ENCODE results near the gene FBXW8. TPM values are rescaled to one million over a fixed set of nuclear protein-coding genes. Genes with fewer than 3 reads are reported as not detected.

The FBXW8 gene
- polyA plus RNA-seq, 1 donor (not counting 4 experiments of a cell fraction or from before 2014, with no cell fraction given): 5.0 TPM

DNA sequence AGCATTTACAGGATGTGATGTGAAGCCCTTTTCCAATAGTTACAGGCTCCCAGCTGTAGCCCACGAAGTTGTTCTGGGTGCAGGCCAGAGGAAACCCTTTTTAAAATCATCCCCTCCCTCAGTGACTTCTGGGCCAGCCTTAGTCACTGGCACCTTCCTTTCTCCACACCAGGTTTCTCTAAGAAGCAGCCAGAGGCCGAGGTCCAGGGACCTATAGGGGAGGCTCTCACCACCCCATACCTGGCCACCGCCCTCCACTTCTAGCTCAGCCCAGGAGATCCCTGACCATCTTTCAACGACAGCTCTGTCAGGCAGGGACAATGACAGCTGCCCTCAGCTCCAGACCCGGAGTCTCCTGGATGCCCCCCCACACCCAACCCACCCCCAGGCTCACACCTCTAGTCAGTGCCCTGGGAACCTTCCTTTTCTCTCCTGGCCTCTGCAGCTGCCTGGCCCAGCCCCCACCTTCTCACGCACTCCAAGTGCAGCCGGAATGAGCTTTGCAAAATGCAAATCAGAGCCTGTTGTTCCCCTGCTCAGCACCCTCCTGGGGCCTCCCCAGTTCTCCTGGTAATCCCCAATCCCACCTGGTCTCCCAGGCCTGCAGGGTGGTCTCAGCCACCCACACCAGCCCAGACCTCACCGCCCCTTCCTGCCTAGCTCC is 141.8 kb downstream of the FBXW8 start:
- Histone ChIP-seq H3K4me3 (ENCODE audit: control insufficient read depth in 2 of 3, extremely low read depth in 1 of 3, insufficient read depth in 2 of 3, low read depth in 1 of 3, low read length in 3 of 3) (no peak overlapping the region), H3K4me1 (ENCODE audit: control insufficient read depth, extremely low read depth, insufficient read depth, low read length) (no peaks in the 10 kb centered on the region), H3K27ac (ENCODE audit: control insufficient read depth, insufficient read depth, low read length) (no peak overlapping the region), H3K79me2 (ENCODE audit: control insufficient read depth, insufficient read depth, low read length) (no peaks in the 10 kb centered on the region), H3K9me3 (ENCODE audit: control insufficient read depth, low read depth, low read length) (no peaks in the 10 kb centered on the region), H3K27me3 (ENCODE audit: control insufficient read depth, extremely low read depth, insufficient read depth, low read length) (no peaks in the 10 kb centered on the region), H3K9me1 (ENCODE audit: control insufficient read depth, extremely low read depth, insufficient read depth, low read length) (no peaks in the 10 kb centered on the region), H3K36me3 (ENCODE audit: control insufficient read depth in 2 of 2, extremely low read depth in 1 of 2, insufficient read depth in 2 of 2, low read length in 2 of 2) (no peaks in the 10 kb centered on the region), H3K9ac (ENCODE audit: control insufficient read depth, extremely low read depth, insufficient read depth, low read length) (no peak overlapping the region), H2AFZ (ENCODE audit: control insufficient read depth, low read length) (no peak overlapping the region), H4K20me1 (ENCODE audit: control insufficient read depth, extremely low read depth, insufficient read depth, low read length) (no peaks in the 10 kb centered on the region), H3K4me2 (ENCODE audit: control insufficient read depth, extremely low read depth, insufficient read depth, low read depth, low read length) (no peak overlapping the region)
- no peak for FAIRE-seq
- dilution Hi-C loops (cut with MboI; ENCODE audit: extremely low pct_ligation_motif_present, low sequenced_read_pairs): no loop called here
- TF ChIP-seq, protein P1, sequence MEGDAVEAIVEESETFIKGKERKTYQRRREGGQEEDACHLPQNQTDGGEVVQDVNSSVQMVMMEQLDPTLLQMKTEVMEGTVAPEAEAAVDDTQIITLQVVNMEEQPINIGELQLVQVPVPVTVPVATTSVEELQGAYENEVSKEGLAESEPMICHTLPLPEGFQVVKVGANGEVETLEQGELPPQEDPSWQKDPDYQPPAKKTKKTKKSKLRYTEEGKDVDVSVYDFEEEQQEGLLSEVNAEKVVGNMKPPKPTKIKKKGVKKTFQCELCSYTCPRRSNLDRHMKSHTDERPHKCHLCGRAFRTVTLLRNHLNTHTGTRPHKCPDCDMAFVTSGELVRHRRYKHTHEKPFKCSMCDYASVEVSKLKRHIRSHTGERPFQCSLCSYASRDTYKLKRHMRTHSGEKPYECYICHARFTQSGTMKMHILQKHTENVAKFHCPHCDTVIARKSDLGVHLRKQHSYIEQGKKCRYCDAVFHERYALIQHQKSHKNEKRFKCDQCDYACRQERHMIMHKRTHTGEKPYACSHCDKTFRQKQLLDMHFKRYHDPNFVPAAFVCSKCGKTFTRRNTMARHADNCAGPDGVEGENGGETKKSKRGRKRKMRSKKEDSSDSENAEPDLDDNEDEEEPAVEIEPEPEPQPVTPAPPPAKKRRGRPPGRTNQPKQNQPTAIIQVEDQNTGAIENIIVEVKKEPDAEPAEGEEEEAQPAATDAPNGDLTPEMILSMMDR (optimal IDR thresholded peaks at IDR 0.05 in 1 of 3, IDR thresholded peaks at IDR 0.05 in 1 of 3, conservative IDR thresholded peaks at IDR 0.05 in 1 of 3; ENCODE audit: extremely low read depth in 1 of 3, insufficient read depth in 2 of 3, low read length in 3 of 3): no peak
- no peak for TF ChIP-seq EZH2 (IDR thresholded peaks at IDR 0.05; ENCODE audit: low read length)
- no peak for DNase-seq (ENCODE audit: low read depth, low spot score)

DNA sequence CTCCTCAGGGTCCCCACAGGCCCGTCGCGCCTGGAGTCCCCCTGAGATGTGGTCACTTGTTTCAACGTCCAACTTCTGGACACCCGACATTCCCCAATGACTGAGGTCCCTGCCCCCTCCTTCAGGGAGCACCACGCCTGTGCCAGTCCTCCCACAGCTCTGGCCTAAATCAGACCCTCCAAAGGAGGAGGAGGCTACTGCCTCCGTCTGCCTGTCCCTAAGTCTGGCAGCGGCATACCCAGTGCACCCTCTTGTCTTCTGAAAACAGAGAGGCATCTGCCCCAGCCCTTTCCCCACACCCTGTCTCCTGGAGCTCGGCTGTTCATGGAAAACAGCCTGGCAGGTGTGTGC is 142.3 kb downstream of the FBXW8 start:
- H3K4me3 ChIP-seq (ENCODE audit: control insufficient read depth in 2 of 3, extremely low read depth in 1 of 3, insufficient read depth in 2 of 3, low read depth in 1 of 3, low read length in 3 of 3): no peak overlapping the region
- no peaks in the 10 kb centered on the region for H3K9me3 ChIP-seq (ENCODE audit: control insufficient read depth, low read depth, low read length)
- no peak overlapping the region for H3K9ac ChIP-seq (ENCODE audit: control insufficient read depth, extremely low read depth, insufficient read depth, low read length)
- no peaks in the 10 kb centered on the region for H4K20me1 ChIP-seq (ENCODE audit: control insufficient read depth, extremely low read depth, insufficient read depth, low read length)
- no peak overlapping the region for H3K27ac ChIP-seq (ENCODE audit: control insufficient read depth, insufficient read depth, low read length)
- H3K79me2 ChIP-seq (ENCODE audit: control insufficient read depth, insufficient read depth, low read length): no peaks in the 10 kb centered on the region
- H2AFZ ChIP-seq (ENCODE audit: control insufficient read depth, low read length): no peak overlapping the region
- no peaks in the 10 kb centered on the region for H3K4me1 ChIP-seq (ENCODE audit: control insufficient read depth, extremely low read depth, insufficient read depth, low read length)
- TF ChIP-seq, protein P1 (optimal IDR thresholded peaks at IDR 0.05 in 1 of 3, IDR thresholded peaks at IDR 0.05 in 1 of 3, conservative IDR thresholded peaks at IDR 0.05 in 1 of 3; ENCODE audit: extremely low read depth in 1 of 3, insufficient read depth in 2 of 3, low read length in 3 of 3): no peak
- TF ChIP-seq EZH2 (IDR thresholded peaks at IDR 0.05; ENCODE audit: low read length): no peak
- H3K36me3 ChIP-seq (ENCODE audit: control insufficient read depth in 2 of 2, extremely low read depth in 1 of 2, insufficient read depth in 2 of 2, low read length in 2 of 2): no peaks in the 10 kb centered on the region
- H3K4me2 ChIP-seq (ENCODE audit: control insufficient read depth, extremely low read depth, insufficient read depth, low read depth, low read length): no peak overlapping the region
- DNase-seq (ENCODE audit: low read depth, low spot score) (no peak), FAIRE-seq (no peak)
- no peaks in the 10 kb centered on the region for H3K27me3 ChIP-seq (ENCODE audit: control insufficient read depth, extremely low read depth, insufficient read depth, low read length)
- dilution Hi-C loops (cut with MboI; ENCODE audit: extremely low pct_ligation_motif_present, low sequenced_read_pairs): no loop called here
- H3K9me1 ChIP-seq (ENCODE audit: control insufficient read depth, extremely low read depth, insufficient read depth, low read length): no peaks in the 10 kb centered on the region

Measured in keratinocyte (primary cell).